DOHH2 (cell line): ENCODE measurements around the gene MKKS.

ENCODE experiments used
- EZH2phosphoT487 ChIP-seq: fragments of 200-600 bp; sonication (generic); IDR thresholded peaks from 2 replicates; pipeline ENCODE4 v1.6.1; 2017; ENCODE audit warnings: borderline replicate concordance, mild to moderate bottlenecking, antibody characterized with exemption, low read length, moderate library complexity, mixed read lengths
- TF ChIP-seq, protein P1 (sequence below): fragments of 200-600 bp; sonication (generic); IDR thresholded peaks from one replicate; pipeline ENCODE4 v1.5.1; 2014; ENCODE audit warnings: antibody characterized with exemption, mild to moderate bottlenecking, low read depth, low read length; ENCODE audit not compliant: poor library complexity, severe bottlenecking

DNA sequence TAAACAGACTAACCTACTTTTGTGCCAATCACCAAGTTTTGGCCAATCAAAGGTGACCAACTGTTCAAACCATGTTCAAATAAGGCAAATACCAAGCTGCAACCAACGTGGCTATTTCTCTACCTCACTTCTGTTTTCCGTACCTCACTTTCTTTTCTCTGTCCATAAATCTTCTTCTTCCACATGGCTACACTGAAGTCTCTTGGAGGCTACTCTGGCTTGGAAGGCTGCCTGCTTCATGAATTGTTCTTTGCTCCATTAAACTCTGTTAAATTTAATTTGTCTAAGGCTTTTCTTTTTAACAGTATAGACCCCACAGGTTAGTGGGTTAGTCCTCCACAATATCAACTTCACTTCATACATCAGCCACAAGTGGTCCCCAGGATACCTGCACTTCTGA, 58.8 kb downstream of the MKKS start:
- TF ChIP-seq, protein P1, sequence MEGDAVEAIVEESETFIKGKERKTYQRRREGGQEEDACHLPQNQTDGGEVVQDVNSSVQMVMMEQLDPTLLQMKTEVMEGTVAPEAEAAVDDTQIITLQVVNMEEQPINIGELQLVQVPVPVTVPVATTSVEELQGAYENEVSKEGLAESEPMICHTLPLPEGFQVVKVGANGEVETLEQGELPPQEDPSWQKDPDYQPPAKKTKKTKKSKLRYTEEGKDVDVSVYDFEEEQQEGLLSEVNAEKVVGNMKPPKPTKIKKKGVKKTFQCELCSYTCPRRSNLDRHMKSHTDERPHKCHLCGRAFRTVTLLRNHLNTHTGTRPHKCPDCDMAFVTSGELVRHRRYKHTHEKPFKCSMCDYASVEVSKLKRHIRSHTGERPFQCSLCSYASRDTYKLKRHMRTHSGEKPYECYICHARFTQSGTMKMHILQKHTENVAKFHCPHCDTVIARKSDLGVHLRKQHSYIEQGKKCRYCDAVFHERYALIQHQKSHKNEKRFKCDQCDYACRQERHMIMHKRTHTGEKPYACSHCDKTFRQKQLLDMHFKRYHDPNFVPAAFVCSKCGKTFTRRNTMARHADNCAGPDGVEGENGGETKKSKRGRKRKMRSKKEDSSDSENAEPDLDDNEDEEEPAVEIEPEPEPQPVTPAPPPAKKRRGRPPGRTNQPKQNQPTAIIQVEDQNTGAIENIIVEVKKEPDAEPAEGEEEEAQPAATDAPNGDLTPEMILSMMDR, result no peak
- no peak for TF ChIP-seq EZH2phosphoT487
